IPS DF 4.7 (cell line): ENCODE data around the gene PPM1K.

Experiments used
- DNase-seq: peaks from one replicate; pipeline ENCODE4 v3.0.0-alpha.2; 2013; ENCODE audit warnings: low spot score; ENCODE audit errors: extremely low read depth

The PPM1K gene

GRCh38 chr4:88219099-88219498 lies 65.3 kb downstream of the PPM1K start:
- no peak for DNase-seq

- no peak for DNase-seq
These were observed 67.2 kb downstream of the PPM1K start for GRCh38 chr4:88217169-88217568.

- no peak for DNase-seq
These were observed 68.0 kb downstream of the PPM1K start for GRCh38 chr4:88216395-88216794.

GRCh38 chr4:88215351-88215750 lies 69.0 kb downstream of the PPM1K start:
- DNase-seq = no peak

GRCh38 chr4:88212253-88212561 lies 72.2 kb downstream of the PPM1K start:
- no peak for DNase-seq

- DNase-seq = no peak
These were observed 72.7 kb downstream of the PPM1K start for GRCh38 chr4:88211473-88212252.

GRCh38 chr4:88208156-88208555 lies 76.2 kb downstream of the PPM1K start:
- DNase-seq = no peak
